Right lobe of liver (tissue), 6 donors: ENCODE measurements around the gene RABGEF1. TPM values are rescaled to one million over a fixed set of nuclear protein-coding genes. Genes with fewer than 3 reads are reported as not detected.
A peak's percentile ranks its signal among the peaks of the same experiment; 100 is the strongest.
"Not testable (repeated sequence)": the region's sequence is repeated elsewhere in the genome, so short reads cannot be mapped to it uniquely, and the experiment has no call there.

Experiments used
- ATAC-seq, 4 donors: fragments of 200-7000 bp; cut with Tn5 transposase; one replicate each; pipeline ENCODE4 v1.9.1; 2020; ENCODE audit warnings: mild to moderate bottlenecking in 4 of 4, moderate library complexity in 4 of 4
- DNase-seq, 3 donors: peaks; one replicate each; pipeline ENCODE4 v3.0.0-alpha.2; 2020
- H3K27ac ChIP-seq, 3 donors: fragments of 200-600 bp; one replicate each; pipeline ENCODE4 v1.8.0; 2022
- H3K27me3 ChIP-seq, 2 donors: fragments of 200-600 bp; one replicate each; pipeline ENCODE4 v1.8.0; 2022
- H3K36me3 ChIP-seq, 4 donors: fragments of 200-600 bp; sonication (generic) in 1 of 4; one replicate each; pipeline versions ENCODE4 v1.5.1 to v1.8.0; 2017 to 2022; ENCODE audit warnings: control low read depth in 1 of 4
- H3K4me1 ChIP-seq, 4 donors: fragments of 200-600 bp; sonication (generic) in 1 of 4; one replicate each; pipeline versions ENCODE4 v1.5.1 to v1.8.0; 2017 to 2022; ENCODE audit warnings: control low read depth in 1 of 4
- H3K4me3 ChIP-seq, 3 donors: fragments of 200-600 bp; one replicate each; pipeline ENCODE4 v1.8.0; 2022
- H3K9me3 ChIP-seq, 4 donors: fragments of 200-600 bp; sonication (generic) in 1 of 4; one replicate each; pipeline versions ENCODE4 v1.5.1 to v1.8.0; 2017 to 2022; ENCODE audit warnings: control low read depth in 1 of 4
- POLR2A ChIP-seq: fragments of 450-650 bp; IDR thresholded peaks from one replicate; pipeline ENCODE4 v1.6.1; 2017; ENCODE audit warnings: antibody characterized with exemption, mild to moderate bottlenecking
- WGBS: methylation state at CpG from one replicate; pipeline ENCODE4 v1.1.6; 2018; ENCODE audit warnings: low coverage, low lambda C conversion rate; ENCODE audit not compliant: insufficient coverage; ENCODE audit errors: missing lambda C conversion rate; 5-methylcytosine and 5-hydroxymethylcytosine counted together
- intact Hi-C, 2 donors: fragments of 100-400 bp; cut with DNase I; formaldehyde crosslinking; loops; one replicate each; pipeline versions ENCODE4 v1.11.2 to v1.14.1; 2022
- total RNA-seq, 6 experiments: library from RNA; depleted of rRNA in 2 of 6; stranded (reverse); fragments of >200 nt in 2 of 6; fragmentation: NEBNext Ultra II Directional in 3 of 6; extraction: Animal tissue kit (Norgen Biotek cat#: 25700) in 3 of 6; gene quantifications; one replicate each; pipeline versions ENCODE4 v1.1.0 to v1.2.4, GENCODE V29; 2016 to 2023
- TF ChIP-seq, protein P1 (sequence below), 4 donors: fragments of 200-600 bp in 3 of 4; fragments of 450-650 bp in 1 of 4; IDR thresholded peaks; one replicate each; pipeline versions ENCODE4 v1.5.1 to v1.8.0; 2016 to 2022; ENCODE audit warnings: antibody characterized with exemption in 4 of 4, mild to moderate bottlenecking in 2 of 4
- donor health status: DM: no; HTN: yes; CAD: no.
- donor health status: DM: no; HTN: no; CAD: no.
- donor health status: DM: no; HTN: no; CAD: no.
- donor health status: DM: no; HTN: yes; CAD: no.
- donor health status: DM: no; HTN: yes; CAD: no.

Gene RABGEF1
- total RNA-seq, 6 experiments from 2014 or later = 7.3 to 13.8 (median 10.2) TPM

DNA sequence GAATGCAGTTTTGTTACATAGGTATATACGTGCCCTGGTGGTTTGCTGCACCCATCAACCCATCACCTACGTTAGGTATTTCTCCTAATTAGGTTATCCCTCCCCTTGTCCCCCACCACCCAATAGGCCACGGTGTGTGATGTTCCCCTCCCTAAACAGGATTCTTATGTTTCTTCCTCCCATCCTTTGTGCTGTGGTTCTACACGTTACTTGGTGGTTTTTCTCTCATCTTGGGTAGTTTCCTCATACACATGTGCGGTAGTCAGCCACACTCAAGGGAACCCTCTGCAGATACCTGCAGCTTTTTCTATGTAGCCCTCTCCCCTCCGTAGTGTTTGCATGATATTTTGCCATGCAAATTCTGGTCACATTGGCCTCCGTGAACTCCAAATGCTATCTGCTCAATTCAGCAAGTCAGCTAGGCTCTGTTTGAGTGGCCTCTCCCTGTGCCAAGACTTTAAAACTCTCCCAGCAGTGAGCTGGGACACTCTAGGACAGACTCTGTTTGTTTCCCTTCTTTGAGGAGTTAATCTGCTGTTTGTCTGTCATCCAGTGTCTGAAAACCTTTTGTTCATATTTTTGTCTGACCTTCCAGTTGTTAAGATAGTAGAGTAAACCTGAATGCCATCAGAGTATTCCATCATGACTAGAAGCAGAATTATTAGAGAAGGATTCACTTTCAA, 41.0 kb downstream of the RABGEF1 start:
- Histone ChIP-seq H3K4me1 (peaks cover 0 to 37% (median 15%) of the 10 kb centered on the region in 4 donors), H3K9me3 (no peaks in the 10 kb centered on the region), H3K27me3 (no peaks in the 10 kb centered on the region), H3K27ac (peak overlapping the region in 1 of 3 donors; percentile 74), H3K36me3 (peaks cover 0 to 2% (median 0%) of the 10 kb centered on the region in 4 donors), H3K4me3 (no peak overlapping the region)
- intact Hi-C loops = no loop called here
- peak; percentile 40 to 64 (median 59) for ATAC-seq
- TF ChIP-seq, protein P1, sequence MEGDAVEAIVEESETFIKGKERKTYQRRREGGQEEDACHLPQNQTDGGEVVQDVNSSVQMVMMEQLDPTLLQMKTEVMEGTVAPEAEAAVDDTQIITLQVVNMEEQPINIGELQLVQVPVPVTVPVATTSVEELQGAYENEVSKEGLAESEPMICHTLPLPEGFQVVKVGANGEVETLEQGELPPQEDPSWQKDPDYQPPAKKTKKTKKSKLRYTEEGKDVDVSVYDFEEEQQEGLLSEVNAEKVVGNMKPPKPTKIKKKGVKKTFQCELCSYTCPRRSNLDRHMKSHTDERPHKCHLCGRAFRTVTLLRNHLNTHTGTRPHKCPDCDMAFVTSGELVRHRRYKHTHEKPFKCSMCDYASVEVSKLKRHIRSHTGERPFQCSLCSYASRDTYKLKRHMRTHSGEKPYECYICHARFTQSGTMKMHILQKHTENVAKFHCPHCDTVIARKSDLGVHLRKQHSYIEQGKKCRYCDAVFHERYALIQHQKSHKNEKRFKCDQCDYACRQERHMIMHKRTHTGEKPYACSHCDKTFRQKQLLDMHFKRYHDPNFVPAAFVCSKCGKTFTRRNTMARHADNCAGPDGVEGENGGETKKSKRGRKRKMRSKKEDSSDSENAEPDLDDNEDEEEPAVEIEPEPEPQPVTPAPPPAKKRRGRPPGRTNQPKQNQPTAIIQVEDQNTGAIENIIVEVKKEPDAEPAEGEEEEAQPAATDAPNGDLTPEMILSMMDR (IDR thresholded peaks at IDR 0.05) = no peak
- TF ChIP-seq POLR2A = no peak
- no peak for DNase-seq
- 56% methylated on average over 7 of the region's 7 CpGs for WGBS

DNA sequence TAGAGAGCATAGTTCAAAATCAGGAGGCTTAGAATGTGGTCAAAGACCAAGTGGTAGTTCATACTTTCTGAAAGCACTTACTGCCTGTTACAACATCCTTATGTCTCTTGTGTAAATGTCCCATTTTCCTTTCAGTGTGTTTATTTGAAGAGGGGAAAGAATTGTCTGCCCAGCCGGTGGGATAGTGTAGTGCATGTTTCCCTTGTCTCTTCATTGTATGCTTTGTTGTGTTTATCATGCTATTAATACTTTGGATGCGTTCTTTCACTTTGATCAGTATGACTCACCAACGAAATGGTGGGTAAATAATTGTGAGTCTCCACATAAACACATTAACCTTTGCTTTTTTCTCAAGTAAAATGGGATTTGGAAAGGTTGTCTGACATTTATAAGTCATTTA, 42.3 kb downstream of the RABGEF1 start:
- H3K27me3 ChIP-seq, intact Hi-C loops, DNase-seq, H3K36me3 ChIP-seq, H3K9me3 ChIP-seq, H3K4me3 ChIP-seq: not testable (repeated sequence)
- Histone ChIP-seq H3K27ac (peak overlapping the region; percentile 5 to 74 (median 52)), H3K4me1 (peaks cover 0 to 24% (median 11%) of the 10 kb centered on the region in 4 donors)
- TF ChIP-seq, protein P1 (IDR thresholded peaks at IDR 0.05) = peak in 1 of 4 donors; percentile 39
- 32% methylated on average over 3 of the region's 3 CpGs for WGBS
- peak; percentile 71 to 85 (median 76) for ATAC-seq

DNA sequence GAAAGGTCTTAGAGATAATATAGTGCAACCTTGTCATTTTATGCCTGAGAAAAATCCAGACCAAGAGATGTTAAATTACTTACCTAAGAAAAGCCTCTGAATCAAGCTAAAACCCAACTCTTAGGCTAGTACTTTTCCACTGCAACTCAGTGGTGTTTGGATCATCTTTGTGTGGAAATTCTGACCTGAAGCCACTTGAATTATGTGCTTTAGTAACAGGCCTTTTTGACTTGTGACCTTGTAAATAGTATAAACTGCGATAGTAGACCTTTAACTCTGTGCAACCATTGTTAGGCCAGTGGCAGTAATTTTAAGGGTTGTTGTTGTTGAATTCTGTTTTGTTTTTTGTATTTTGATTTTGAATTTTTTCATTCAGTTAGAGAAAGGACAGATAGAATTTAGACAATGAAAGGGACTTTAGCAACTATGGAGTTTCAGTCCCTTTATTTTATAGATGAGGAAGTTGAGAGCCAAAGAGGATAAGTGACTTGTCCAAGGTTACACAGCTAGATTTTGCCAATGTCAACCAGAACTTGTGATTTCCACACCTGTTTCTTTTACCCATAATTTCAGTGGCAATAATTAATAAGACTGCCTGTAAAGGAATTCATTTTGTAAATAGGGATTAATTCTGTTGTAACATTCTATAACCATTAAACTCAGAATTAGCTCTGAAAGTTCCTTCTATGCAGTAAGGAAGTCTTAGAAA, 43.5 kb downstream of the RABGEF1 start:
- H3K9me3 ChIP-seq, H3K4me3 ChIP-seq, intact Hi-C loops, H3K36me3 ChIP-seq, H3K27me3 ChIP-seq, DNase-seq: not testable (repeated sequence)
- peak; percentile 53 to 72 (median 64) for ATAC-seq
- Histone ChIP-seq H3K27ac (peak overlapping the region in 2 of 3 donors; percentile 52 to 74), H3K4me1 (peaks cover 0 to 22% (median 10%) of the 10 kb centered on the region in 4 donors)
- 39% methylated on average over 1 of the region's 1 CpG for WGBS

DNA sequence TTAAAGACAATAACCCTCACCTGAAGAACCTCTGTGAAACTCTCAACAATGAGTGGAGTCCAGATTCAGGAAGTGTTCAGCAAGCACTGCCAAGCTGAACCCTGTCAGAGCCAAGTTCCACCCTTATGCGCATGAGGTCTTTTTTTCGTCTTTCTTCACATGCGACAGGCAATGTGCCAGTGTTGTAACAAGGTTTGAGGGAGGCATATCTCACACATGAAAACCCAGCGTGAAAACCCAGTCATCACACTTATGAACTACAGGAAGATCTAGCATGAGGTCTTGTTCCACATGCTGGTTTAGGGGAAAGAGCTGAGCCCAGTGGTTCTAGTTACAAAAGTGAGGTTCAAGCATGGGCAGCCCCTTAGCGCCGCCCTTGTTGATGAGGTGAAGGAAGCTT, 49.7 kb downstream of the RABGEF1 start:
- no peak overlapping the region for H3K27ac ChIP-seq
- H3K36me3 ChIP-seq = peaks cover 0 to 22% (median 2%) of the 10 kb centered on the region in 4 donors
- ATAC-seq (peak in 1 of 4 donors; percentile 23), DNase-seq (no peak)
- H3K4me3 ChIP-seq = no peak overlapping the region
- no peaks in the 10 kb centered on the region for H3K4me1 ChIP-seq
- intact Hi-C loops = no loop called here
- H3K27me3 ChIP-seq = no peaks in the 10 kb centered on the region
- no peak for TF ChIP-seq POLR2A
- TF ChIP-seq, protein P1 (IDR thresholded peaks at IDR 0.05) = no peak
- 81% methylated on average over 6 of the region's 6 CpGs for WGBS
- no peaks in the 10 kb centered on the region for H3K9me3 ChIP-seq

DNA sequence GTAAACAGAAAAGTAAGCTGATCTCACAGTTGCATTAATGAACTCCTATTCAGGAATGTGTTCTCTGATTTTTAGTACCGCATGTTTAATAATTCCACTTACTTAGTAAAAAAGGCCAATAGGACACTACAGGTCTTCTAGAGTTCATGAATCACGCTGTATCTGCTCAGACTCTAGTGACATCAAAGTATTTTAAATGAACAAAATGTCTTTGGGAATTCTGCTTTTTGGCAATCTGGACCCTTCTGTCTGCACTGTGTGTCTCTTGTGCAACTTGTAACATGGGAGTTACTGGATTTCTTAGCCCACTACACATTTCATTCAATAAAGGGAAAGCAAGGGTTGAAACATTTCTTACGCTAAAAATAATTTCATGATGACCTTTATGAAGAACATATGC, 50.2 kb downstream of the RABGEF1 start:
- no peaks in the 10 kb centered on the region for H3K9me3 ChIP-seq
- no peak overlapping the region for H3K27ac ChIP-seq
- 100% methylated on average over 3 of the region's 3 CpGs for WGBS
- no peaks in the 10 kb centered on the region for H3K27me3 ChIP-seq
- no peak for TF ChIP-seq POLR2A
- TF ChIP-seq, protein P1 (IDR thresholded peaks at IDR 0.05) = no peak
- H3K36me3 ChIP-seq = peaks cover 0 to 27% (median 5%) of the 10 kb centered on the region in 4 donors
- DNase-seq = no peak
- intact Hi-C loops = no loop called here
- H3K4me1 ChIP-seq = no peaks in the 10 kb centered on the region
- H3K4me3 ChIP-seq = no peak overlapping the region
- ATAC-seq = no peak
